Activated CD4-positive, alpha-beta memory T cell treated with anti-CD3 and anti-CD28 coated beads for 36 hours (primary cell): ENCODE results near the gene IPMK. TPM values are rescaled to one million over a fixed set of nuclear protein-coding genes. Genes with fewer than 3 reads are reported as not detected.
"Not testable (repeated sequence)": the region's sequence is repeated elsewhere in the genome, so short reads cannot be mapped to it uniquely, and the experiment has no call there.

Experiments used
- CTCF ChIA-PET: fragments of 350-600 bp; sonication (Branson Sonifier 250); formaldehyde crosslinking; loops from one replicate; lab custom pipeline; 2021; ENCODE audit warnings: antibody characterized with exemption, inconsistent platforms; lab: Charles Lee
- POLR2A ChIA-PET: fragments of 350-600 bp; sonication (Branson Sonifier 250); formaldehyde crosslinking; loops from one replicate; lab custom pipeline; 2021; ENCODE audit warnings: antibody characterized with exemption; lab: Charles Lee
- DNase-seq: peaks from one replicate; pipeline ENCODE4 v3.0.0-alpha.2; 2020
- H3K27ac Mint-ChIP-seq: one replicate; pipeline ENCODE4 v1.8.0; 2021; ENCODE audit warnings: mixed read lengths
- H3K27me3 Mint-ChIP-seq: one replicate; pipeline ENCODE4 v1.8.0; 2021; ENCODE audit warnings: mixed read lengths
- H3K36me3 Mint-ChIP-seq: one replicate; pipeline ENCODE4 v1.8.0; 2021; ENCODE audit warnings: mixed read lengths
- H3K4me1 Mint-ChIP-seq: one replicate; pipeline ENCODE4 v1.8.0; 2021; ENCODE audit warnings: low read depth, mixed read lengths
- H3K4me3 Mint-ChIP-seq: one replicate; pipeline ENCODE4 v1.8.0; 2021; ENCODE audit warnings: mild to moderate bottlenecking, mixed read lengths
- H3K9me3 Mint-ChIP-seq: one replicate; pipeline ENCODE4 v1.8.0; 2021; ENCODE audit warnings: mixed read lengths
- intact Hi-C: fragments of 100-400 bp; cut with micrococcal nuclease; formaldehyde crosslinking; loops from one replicate; pipeline ENCODE4 v1.15.1; 2023
- total RNA-seq, 2 experiments: library from RNA; stranded (reverse); gene quantifications; one replicate each; pipeline ENCODE4 v1.2.3, GENCODE V29; 2021

The IPMK gene
- total RNA-seq, 2 experiments from 2014 or later = 5.6 to 5.7 TPM

DNA sequence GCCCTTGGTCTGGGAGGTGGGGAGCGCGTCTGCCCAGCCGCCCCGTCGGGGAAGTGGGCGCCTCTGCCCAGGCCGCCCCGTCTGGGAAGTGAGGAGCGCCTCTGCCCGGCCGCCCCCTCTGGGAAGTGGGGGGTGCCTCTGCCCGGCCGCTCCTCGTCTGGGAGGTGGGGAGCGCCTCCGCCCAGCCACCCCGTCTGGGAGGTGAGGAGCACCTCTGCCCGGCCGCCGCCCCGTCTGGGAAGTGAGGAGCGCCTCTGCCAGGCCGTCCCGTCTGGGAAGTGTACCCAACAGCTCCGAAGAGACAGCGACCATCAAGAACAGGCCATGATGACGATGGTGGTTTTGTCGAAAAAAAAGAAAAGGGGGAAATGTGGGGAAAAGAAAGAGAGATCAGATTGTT is 23.5 kb downstream of the IPMK start:
- CTCF ChIA-PET, POLR2A ChIA-PET, H3K27me3 Mint-ChIP-seq, DNase-seq, intact Hi-C loops, H3K27ac Mint-ChIP-seq, H3K4me3 Mint-ChIP-seq: not testable (repeated sequence)
- H3K9me3 Mint-ChIP-seq = peaks cover 25% of the 10 kb centered on the region
- peaks cover 25% of the 10 kb centered on the region for H3K4me1 Mint-ChIP-seq
- H3K36me3 Mint-ChIP-seq = peaks cover 13% of the 10 kb centered on the region

DNA sequence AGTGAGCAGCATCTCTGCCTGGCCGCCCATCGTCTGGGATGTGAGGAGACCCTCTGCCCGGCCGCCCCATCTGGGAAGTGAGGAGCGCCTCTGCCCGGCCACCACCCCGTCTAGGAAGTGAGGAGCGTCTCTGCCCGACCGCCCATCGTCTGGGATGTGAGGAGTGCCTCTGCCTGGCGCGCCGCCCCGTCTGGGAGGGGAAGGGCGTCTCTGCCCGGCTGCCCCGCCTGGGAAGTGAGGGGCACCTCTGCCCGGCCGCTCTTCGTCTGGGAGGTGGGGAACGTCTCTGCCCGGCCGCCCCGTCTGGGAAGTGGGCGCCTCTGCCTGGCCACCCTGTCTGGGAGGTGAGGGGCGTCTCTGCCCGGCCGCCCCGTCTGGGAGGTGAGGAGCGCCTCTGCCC is 23.9 kb downstream of the IPMK start:
- CTCF ChIA-PET, intact Hi-C loops, DNase-seq: not testable (repeated sequence)

DNA sequence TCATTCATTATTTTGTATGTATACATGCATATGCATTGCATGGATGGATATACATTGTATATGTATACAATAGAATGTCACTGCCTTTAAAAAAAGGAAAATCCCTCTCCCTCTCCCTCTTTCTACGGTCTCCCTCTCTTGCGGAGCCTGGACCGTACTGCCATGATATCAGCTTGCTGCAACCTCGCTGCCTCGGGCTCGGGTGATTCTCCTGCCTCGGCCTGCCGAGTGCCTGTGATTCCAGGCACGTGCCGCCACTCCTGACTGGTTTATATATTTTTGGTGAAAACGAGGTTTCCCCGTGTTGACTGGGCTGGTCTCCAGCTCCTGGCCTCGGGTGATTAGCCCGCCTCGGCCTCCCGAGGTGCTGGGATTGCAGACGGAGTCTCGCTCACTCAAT is 24.4 kb downstream of the IPMK start:
- peaks cover 21% of the 10 kb centered on the region for H3K9me3 Mint-ChIP-seq
- intact Hi-C loops = no loop called here
- no peaks in the 10 kb centered on the region for H3K27me3 Mint-ChIP-seq
- peaks cover 13% of the 10 kb centered on the region for H3K36me3 Mint-ChIP-seq
- ChIA-PET POLR2A (no interaction called here), CTCF (no interaction called here)
- H3K27ac Mint-ChIP-seq = no peak overlapping the region
- peaks cover 26% of the 10 kb centered on the region for H3K4me1 Mint-ChIP-seq
- H3K4me3 Mint-ChIP-seq = no peak overlapping the region
- no peak for DNase-seq

More for the DNA sequence above, 23.9 kb downstream of the IPMK start:
- H3K27ac Mint-ChIP-seq, POLR2A ChIA-PET, H3K27me3 Mint-ChIP-seq, H3K4me3 Mint-ChIP-seq: not testable (repeated sequence)
- Mint-ChIP-seq H3K4me1 (peaks cover 26% of the 10 kb centered on the region), H3K36me3 (peaks cover 13% of the 10 kb centered on the region), H3K9me3 (peaks cover 25% of the 10 kb centered on the region)

DNA sequence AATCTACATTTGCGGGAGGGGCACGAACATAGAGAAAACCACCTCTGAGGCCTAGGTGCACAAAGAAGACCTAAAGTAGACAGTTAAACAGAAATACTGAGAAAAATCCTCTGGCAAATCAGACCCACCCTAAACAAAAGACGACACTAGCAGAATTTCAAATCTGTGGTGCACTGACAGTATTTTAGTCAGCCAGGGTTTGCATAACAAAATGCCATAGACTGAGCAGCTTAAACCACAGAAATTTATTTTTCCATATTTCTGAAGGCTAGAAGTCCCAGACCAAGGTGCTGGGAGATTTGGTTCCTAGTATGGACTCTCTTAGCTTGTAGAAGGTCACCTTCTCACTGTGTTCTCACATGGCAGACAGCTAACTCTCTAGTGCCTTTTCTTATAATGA is 26.3 kb downstream of the IPMK start:
- POLR2A ChIA-PET = interaction anchor here (0.7 kb wide), 1 partner anchor 43 kb away, joined by 3 read pairs; no protein-coding TSS in a partner anchor
- CTCF ChIA-PET = no interaction called here

DNA sequence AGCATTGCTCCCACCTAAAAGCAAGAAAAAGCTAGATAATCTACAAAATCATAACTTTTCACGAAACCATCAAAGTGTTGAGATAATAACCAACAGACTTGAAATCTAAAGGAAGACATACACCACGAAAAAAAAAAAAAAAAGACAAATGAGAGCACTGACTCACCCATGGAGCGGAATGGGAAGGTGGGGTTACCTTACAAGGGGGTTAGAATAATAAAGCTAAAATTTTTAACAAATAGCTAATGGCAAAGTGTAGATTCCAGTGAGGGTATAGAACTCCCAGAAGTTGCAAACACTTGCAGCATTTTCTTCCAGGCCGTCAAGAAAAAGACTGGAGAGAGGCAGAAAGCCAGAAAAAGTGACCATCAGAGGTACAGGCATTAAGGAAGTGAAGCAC is 27.2 kb downstream of the IPMK start:
- Mint-ChIP-seq H3K9me3 (peaks cover 11% of the 10 kb centered on the region), H3K36me3 (peaks cover 32% of the 10 kb centered on the region), H3K4me1 (peaks cover 37% of the 10 kb centered on the region), H3K27ac (no peak overlapping the region), H3K27me3 (no peaks in the 10 kb centered on the region), H3K4me3 (no peak overlapping the region)
- DNase-seq = no peak
- ChIA-PET POLR2A (no interaction called here), CTCF (interaction anchor here (0.7 kb wide), 1 partner anchor 131 kb away, joined by 4 read pairs; no protein-coding TSS in a partner anchor)
- intact Hi-C loops = no loop called here

More for the DNA sequence above, 26.3 kb downstream of the IPMK start:
- intact Hi-C loops = no loop called here
- Mint-ChIP-seq H3K36me3 (peaks cover 25% of the 10 kb centered on the region), H3K9me3 (peaks cover 18% of the 10 kb centered on the region), H3K27me3 (no peaks in the 10 kb centered on the region), H3K4me1 (peaks cover 37% of the 10 kb centered on the region), H3K27ac (no peak overlapping the region), H3K4me3 (no peak overlapping the region)
- no peak for DNase-seq

DNA sequence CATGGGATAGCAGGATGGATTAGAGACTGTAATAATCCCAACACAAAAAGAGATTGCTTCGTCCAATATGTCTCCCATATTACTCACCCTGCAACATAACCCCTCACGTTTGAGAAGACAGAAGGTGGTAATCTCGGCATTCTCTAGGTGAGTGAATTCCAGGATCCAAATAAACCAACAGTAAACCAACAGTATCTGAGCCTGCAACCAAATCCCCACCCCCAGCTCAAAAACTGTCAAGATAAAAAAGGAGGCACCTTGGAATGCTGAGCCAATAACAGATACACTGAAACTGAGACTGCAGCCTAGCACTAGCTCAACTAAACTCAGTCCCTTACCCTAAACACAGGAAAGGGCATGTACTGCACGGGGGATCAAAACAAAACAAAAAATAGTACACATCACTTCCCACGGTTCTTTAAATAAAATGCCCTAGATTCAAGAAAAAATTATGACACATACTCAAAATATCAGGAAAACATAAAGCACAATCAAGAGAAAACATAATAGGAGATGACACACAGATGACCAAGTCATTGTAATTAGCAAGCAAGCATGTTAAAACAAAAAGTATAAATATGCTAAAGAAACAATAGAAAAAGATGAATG is 28.0 kb downstream of the IPMK start:
- ChIA-PET CTCF (interaction anchor here (0.9 kb wide), 1 partner anchor 61 kb away, joined by 3 read pairs; no protein-coding TSS in a partner anchor), POLR2A (no interaction called here)
- peaks cover 37% of the 10 kb centered on the region for H3K4me1 Mint-ChIP-seq
- H3K4me3 Mint-ChIP-seq = no peak overlapping the region
- intact Hi-C loops = no loop called here
- H3K9me3 Mint-ChIP-seq = peaks cover 7% of the 10 kb centered on the region
- no peak for DNase-seq
- H3K36me3 Mint-ChIP-seq = peaks cover 38% of the 10 kb centered on the region
- H3K27me3 Mint-ChIP-seq = no peaks in the 10 kb centered on the region
- no peak overlapping the region for H3K27ac Mint-ChIP-seq

DNA sequence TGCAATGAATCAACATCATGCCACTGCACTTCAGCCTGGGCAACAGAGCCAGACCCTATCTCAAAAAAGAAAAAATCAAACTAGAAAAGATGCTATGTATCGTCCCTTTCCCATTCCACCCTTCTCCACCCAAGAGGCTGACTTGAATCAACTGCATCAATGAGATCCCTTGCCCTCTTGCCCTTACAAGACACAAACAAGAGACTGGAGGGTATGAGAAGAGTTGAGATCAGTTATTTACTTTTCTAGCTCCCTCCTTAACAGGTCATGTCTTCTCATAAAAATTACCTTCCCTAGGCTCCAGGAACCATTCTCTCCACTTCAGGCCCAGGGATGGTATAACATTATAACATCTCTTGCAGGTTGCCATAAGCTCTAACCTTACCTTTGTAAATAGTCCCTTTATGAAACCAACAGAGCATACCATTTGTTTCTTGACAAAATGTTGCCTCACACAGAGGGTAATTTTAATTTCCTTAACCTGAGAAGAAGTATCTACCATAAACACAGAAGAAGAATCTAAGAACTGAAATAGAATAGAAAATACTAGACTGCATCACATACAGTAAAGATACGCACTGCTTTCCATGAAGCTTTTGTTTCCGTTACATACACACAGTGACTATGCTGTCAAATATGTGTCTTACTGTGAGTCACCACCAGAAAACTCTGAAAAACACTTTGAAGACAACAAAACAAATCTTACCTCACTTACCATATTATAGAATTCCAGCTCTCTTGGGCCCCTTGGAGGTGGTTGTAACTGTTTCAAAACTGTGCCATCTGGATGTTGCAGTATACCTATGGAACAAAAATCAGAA is 30.5 kb downstream of the IPMK start:
- H3K27ac Mint-ChIP-seq = peak overlapping the region; percentile 64
- ChIA-PET POLR2A (no interaction called here), CTCF (no interaction called here)
- no peak overlapping the region for H3K4me3 Mint-ChIP-seq
- H3K4me1 Mint-ChIP-seq = peaks cover 37% of the 10 kb centered on the region
- H3K36me3 Mint-ChIP-seq = peaks cover 50% of the 10 kb centered on the region
- H3K27me3 Mint-ChIP-seq = no peaks in the 10 kb centered on the region
- DNase-seq = no peak
- peaks cover 2% of the 10 kb centered on the region for H3K9me3 Mint-ChIP-seq
- intact Hi-C loops = loop anchor here (1.0 kb wide), 2 partner anchors 29 to 45 kb away; no protein-coding TSS in a partner anchor

DNA sequence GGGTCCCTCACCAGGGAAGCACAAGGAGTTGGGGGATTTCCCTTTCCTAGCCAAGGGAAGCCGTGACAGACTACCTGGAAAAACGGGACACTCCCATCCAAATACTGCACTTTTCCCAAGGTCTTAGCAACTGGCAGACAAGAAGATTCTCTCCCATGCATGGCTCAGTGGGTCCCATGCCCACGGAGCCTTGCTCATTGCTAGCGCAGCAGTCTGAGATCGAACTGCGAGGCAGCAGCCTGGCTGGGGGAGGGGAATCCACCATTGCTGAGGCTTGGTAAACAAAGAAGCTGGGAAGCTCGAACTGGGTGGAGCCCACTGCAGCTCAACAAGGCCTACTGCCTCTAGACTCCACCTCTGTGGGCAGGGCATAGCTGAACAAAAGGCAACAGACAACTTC is 37.8 kb downstream of the IPMK start:
- POLR2A ChIA-PET, CTCF ChIA-PET, H3K27me3 Mint-ChIP-seq, H3K4me3 Mint-ChIP-seq, DNase-seq, H3K27ac Mint-ChIP-seq, H3K4me1 Mint-ChIP-seq, H3K9me3 Mint-ChIP-seq, intact Hi-C loops: not testable (repeated sequence)
- peaks cover 59% of the 10 kb centered on the region for H3K36me3 Mint-ChIP-seq

DNA sequence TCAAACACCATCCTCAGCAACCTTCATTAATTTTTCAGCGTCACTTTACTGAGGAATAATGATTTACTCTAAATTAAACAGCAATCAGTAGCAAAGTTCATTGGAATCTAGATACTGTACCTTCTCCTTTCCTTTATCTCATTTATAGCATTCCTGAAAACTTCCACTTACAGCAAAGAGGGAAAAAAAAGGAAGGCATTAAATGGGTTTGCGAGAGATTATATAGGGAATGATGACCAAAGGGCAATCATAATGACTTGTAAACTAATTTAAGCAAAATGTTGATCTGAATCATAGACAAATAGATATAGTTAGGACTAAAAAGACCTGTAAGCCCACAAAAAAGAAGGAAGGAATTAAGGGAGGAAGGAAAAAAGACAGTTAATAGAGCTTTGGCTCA is 42.0 kb downstream of the IPMK start:
- intact Hi-C loops = no loop called here
- Mint-ChIP-seq H3K9me3 (no peaks in the 10 kb centered on the region), H3K27ac (no peak overlapping the region), H3K36me3 (peaks cover 31% of the 10 kb centered on the region), H3K4me1 (no peaks in the 10 kb centered on the region), H3K27me3 (no peaks in the 10 kb centered on the region), H3K4me3 (no peak overlapping the region)
- ChIA-PET CTCF (no interaction called here), POLR2A (no interaction called here)
- no peak for DNase-seq

DNA sequence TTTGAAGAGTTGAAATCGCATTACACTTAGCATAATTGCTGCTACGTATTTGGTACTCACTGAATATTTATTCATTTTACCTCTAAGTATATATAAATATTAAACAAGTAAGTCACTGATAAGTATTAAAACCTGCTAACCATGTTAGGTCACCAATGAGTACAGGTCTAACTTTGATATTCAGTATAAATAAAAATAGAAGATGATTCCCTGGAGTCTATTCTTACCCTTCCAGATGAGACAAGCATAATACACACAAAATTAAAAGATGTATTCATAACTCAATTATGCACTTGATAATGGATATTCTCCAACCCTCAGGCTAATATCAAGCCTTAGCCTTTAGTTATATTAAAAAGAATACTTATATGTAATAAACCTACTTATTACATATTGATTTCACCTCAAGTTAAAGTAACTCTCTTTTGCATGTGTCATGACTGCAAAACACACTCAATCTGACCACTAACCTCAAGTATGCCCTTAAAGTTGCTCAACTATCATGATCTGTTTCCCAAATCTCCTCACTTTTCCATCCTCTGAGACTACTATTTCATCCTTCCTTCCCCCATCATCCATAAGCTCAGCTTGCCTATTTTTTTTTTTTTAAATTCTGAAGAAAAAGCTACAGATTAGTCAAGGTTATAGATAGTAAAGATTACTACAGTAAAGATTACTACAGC is 46.8 kb downstream of the IPMK start:
- CTCF ChIA-PET = interaction anchor here (1.0 kb wide), 1 partner anchor 38 kb away, joined by 3 read pairs; no protein-coding TSS in a partner anchor
- no peak for DNase-seq
- no peaks in the 10 kb centered on the region for H3K27me3 Mint-ChIP-seq
- POLR2A ChIA-PET = no interaction called here
- H3K4me1 Mint-ChIP-seq = no peaks in the 10 kb centered on the region
- no peak overlapping the region for H3K27ac Mint-ChIP-seq
- H3K9me3 Mint-ChIP-seq = no peaks in the 10 kb centered on the region
- intact Hi-C loops = no loop called here
- H3K36me3 Mint-ChIP-seq = peaks cover 22% of the 10 kb centered on the region
- H3K4me3 Mint-ChIP-seq = no peak overlapping the region

DNA sequence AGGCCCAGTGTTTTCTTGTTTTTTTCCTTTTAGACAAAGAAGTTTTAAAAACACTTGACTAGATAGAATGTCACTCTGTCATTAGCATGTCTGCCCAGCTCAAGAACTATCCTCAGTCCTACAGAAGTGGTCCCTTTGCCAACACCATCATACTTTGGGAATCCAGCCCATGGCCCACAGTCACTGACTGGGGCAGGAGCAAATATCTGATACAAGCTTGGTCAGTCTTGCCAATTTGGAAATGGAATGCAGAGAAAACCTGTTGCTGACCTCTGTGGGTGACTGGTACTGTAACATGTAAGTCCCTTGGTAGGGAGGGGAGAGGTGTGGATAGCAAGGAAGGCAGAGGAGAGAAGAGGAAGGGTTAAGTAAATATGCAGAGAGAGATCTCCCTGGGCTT is 47.8 kb downstream of the IPMK start:
- ChIA-PET POLR2A (no interaction called here), CTCF (no interaction called here)
- H3K27ac Mint-ChIP-seq = no peak overlapping the region
- peaks cover 24% of the 10 kb centered on the region for H3K36me3 Mint-ChIP-seq
- intact Hi-C loops = no loop called here
- no peak overlapping the region for H3K4me3 Mint-ChIP-seq
- no peak for DNase-seq
- H3K27me3 Mint-ChIP-seq = no peaks in the 10 kb centered on the region
- H3K9me3 Mint-ChIP-seq = no peaks in the 10 kb centered on the region
- no peaks in the 10 kb centered on the region for H3K4me1 Mint-ChIP-seq

DNA sequence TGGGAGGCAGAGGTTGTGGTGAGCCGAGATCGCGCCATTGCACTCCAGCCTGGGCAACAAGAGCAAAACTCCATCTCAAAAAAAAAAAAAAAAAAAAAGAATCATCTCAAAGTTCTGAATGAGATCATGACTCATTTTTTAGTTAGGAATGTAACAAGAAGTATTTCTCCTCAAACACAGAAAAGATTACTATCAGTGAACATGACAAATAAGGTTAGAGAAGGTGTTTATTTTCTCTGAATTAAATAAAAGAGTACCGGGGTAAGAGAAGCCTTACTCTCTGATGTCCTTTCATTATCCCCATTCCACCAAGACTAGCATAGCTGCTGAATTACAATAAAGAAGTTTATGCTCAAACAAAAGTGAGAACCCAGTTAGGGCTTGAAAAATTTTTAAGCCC is 50.1 kb downstream of the IPMK start:
- H3K9me3 Mint-ChIP-seq = no peaks in the 10 kb centered on the region
- H3K4me1 Mint-ChIP-seq = peaks cover 2% of the 10 kb centered on the region
- POLR2A ChIA-PET = no interaction called here
- H3K27ac Mint-ChIP-seq = no peak overlapping the region
- intact Hi-C loops = no loop called here
- no peaks in the 10 kb centered on the region for H3K27me3 Mint-ChIP-seq
- CTCF ChIA-PET = no interaction called here
- H3K36me3 Mint-ChIP-seq = peaks cover 35% of the 10 kb centered on the region
- H3K4me3 Mint-ChIP-seq = no peak overlapping the region
- DNase-seq = no peak
